Activated B cell treated with CpG ODN at 0.5 μM for 24 hours (primary cell): ENCODE results near the gene PTPRT. TPM values are rescaled to one million over a fixed set of nuclear protein-coding genes. Genes with fewer than 3 reads are reported as not detected.

Source experiments
- ATAC-seq: fragments of 200-7000 bp; cut with Tn5 transposase; one replicate; pipeline ENCODE4 v1.10.0; 2021; ENCODE audit warnings: low read depth, mild to moderate bottlenecking, moderate library complexity
- CTCF ChIA-PET: fragments of 350-600 bp; sonication (Branson Sonifier 250); formaldehyde crosslinking; loops from one replicate; lab custom pipeline; 2021; ENCODE audit warnings: antibody characterized with exemption; lab: Charles Lee
- POLR2A ChIA-PET: fragments of 350-600 bp; sonication (Branson Sonifier 250); formaldehyde crosslinking; loops from one replicate; lab custom pipeline; 2021; ENCODE audit warnings: antibody characterized with exemption; lab: Charles Lee
- DNase-seq: peaks from one replicate; pipeline ENCODE4 v3.0.0; 2022
- H3K27ac Mint-ChIP-seq: one replicate; pipeline ENCODE4 v1.8.0; 2020; ENCODE audit warnings: mixed read lengths
- H3K27me3 Mint-ChIP-seq: one replicate; pipeline ENCODE4 v1.8.0; 2021; ENCODE audit warnings: mixed read lengths
- H3K36me3 Mint-ChIP-seq: one replicate; pipeline ENCODE4 v1.8.0; 2021; ENCODE audit warnings: low read depth, mixed read lengths
- H3K4me1 Mint-ChIP-seq: one replicate; pipeline ENCODE4 v1.8.0; 2021; ENCODE audit warnings: mixed read lengths
- H3K4me3 Mint-ChIP-seq: one replicate; pipeline ENCODE4 v1.8.0; 2020; ENCODE audit warnings: mild to moderate bottlenecking, mixed read lengths
- H3K9me3 Mint-ChIP-seq: one replicate; pipeline ENCODE4 v1.8.0; 2020; ENCODE audit warnings: mixed read lengths
- CTCF ChIP-seq: fragments of 200-600 bp; IDR thresholded peaks from one replicate; pipeline ENCODE4 v1.8.0; 2022; ENCODE audit warnings: antibody characterized with exemption, mild to moderate bottlenecking
- intact Hi-C: fragments of 100-400 bp; cut with micrococcal nuclease; formaldehyde crosslinking; loops from one replicate; pipeline ENCODE4 v1.15.1; 2024
- total RNA-seq: library from RNA; stranded (reverse); gene quantifications from 2 replicates; pipeline ENCODE4 v1.2.3, GENCODE V29; 2022

The PTPRT gene
- total RNA-seq, 1 donor from 2014 or later = not detected

- Mint-ChIP-seq H3K27ac (no peak overlapping the region), H3K9me3 (peaks cover 2% of the 10 kb centered on the region), H3K4me1 (no peaks in the 10 kb centered on the region), H3K4me3 (no peak overlapping the region), H3K36me3 (no peaks in the 10 kb centered on the region), H3K27me3 (no peaks in the 10 kb centered on the region)
- intact Hi-C loops = no loop called here
- DNase-seq (no peak), ATAC-seq (no peak)
- TF ChIP-seq CTCF = no peak
- CTCF ChIA-PET = no interaction called here
- POLR2A ChIA-PET = no interaction called here
Measured at GRCh38 chr20:43003318-43003944, 186.3 kb downstream of the PTPRT start.

- Mint-ChIP-seq H3K27me3 (no peaks in the 10 kb centered on the region), H3K4me3 (no peak overlapping the region), H3K4me1 (no peaks in the 10 kb centered on the region), H3K27ac (no peak overlapping the region), H3K36me3 (no peaks in the 10 kb centered on the region), H3K9me3 (no peaks in the 10 kb centered on the region)
- TF ChIP-seq CTCF = no peak
- POLR2A ChIA-PET = no interaction called here
- no peak for ATAC-seq
- DNase-seq = no peak
- CTCF ChIA-PET = no interaction called here
- intact Hi-C loops = no loop called here
Measured at GRCh38 chr20:42996141-42996540, 193.6 kb downstream of the PTPRT start.

GRCh38 chr20:42988319-42988718 is 201.4 kb downstream of the PTPRT start:
- no peak overlapping the region for H3K4me3 Mint-ChIP-seq
- no peaks in the 10 kb centered on the region for H3K4me1 Mint-ChIP-seq
- H3K36me3 Mint-ChIP-seq = no peaks in the 10 kb centered on the region
- no peak overlapping the region for H3K27ac Mint-ChIP-seq
- TF ChIP-seq CTCF = no peak
- ChIA-PET CTCF (no interaction called here), POLR2A (no interaction called here)
- ATAC-seq = no peak
- H3K9me3 Mint-ChIP-seq = no peaks in the 10 kb centered on the region
- intact Hi-C loops = no loop called here
- DNase-seq = no peak
- H3K27me3 Mint-ChIP-seq = no peaks in the 10 kb centered on the region

- CTCF ChIA-PET = no interaction called here
- intact Hi-C loops = no loop called here
- Mint-ChIP-seq H3K9me3 (no peaks in the 10 kb centered on the region), H3K27ac (no peak overlapping the region), H3K36me3 (no peaks in the 10 kb centered on the region), H3K4me3 (no peak overlapping the region), H3K4me1 (no peaks in the 10 kb centered on the region), H3K27me3 (no peaks in the 10 kb centered on the region)
- ATAC-seq (no peak), DNase-seq (no peak)
- POLR2A ChIA-PET = no interaction called here
- no peak for TF ChIP-seq CTCF
Measured at GRCh38 chr20:42987376-42988114, 202.2 kb downstream of the PTPRT start.

- ChIA-PET POLR2A (no interaction called here), CTCF (no interaction called here)
- H3K9me3 Mint-ChIP-seq = no peaks in the 10 kb centered on the region
- ATAC-seq = no peak
- DNase-seq = no peak
- no peaks in the 10 kb centered on the region for H3K4me1 Mint-ChIP-seq
- H3K27me3 Mint-ChIP-seq = no peaks in the 10 kb centered on the region
- no peak overlapping the region for H3K27ac Mint-ChIP-seq
- no peak overlapping the region for H3K4me3 Mint-ChIP-seq
- intact Hi-C loops = no loop called here
- no peaks in the 10 kb centered on the region for H3K36me3 Mint-ChIP-seq
- no peak for TF ChIP-seq CTCF
Measured at GRCh38 chr20:42986143-42986773, 203.4 kb downstream of the PTPRT start.
